Spleen (tissue), 7 donors: ENCODE data around the gene USP54.

Source experiments
- POLR2A ChIP-seq, 3 donors: fragments of 450-650 bp; IDR thresholded peaks; one replicate each; pipeline ENCODE4 v1.5.1; 2017; ENCODE audit warnings: antibody characterized with exemption in 3 of 3, mild to moderate bottlenecking in 1 of 3
- POLR2AphosphoS5 ChIP-seq, 3 donors: sonication (generic); formaldehyde crosslinking; IDR thresholded peaks; one replicate each; pipeline ENCODE4 v1.5.1; 2017; ENCODE audit warnings: antibody characterized with exemption in 3 of 3
- TF ChIP-seq, protein P1 (sequence below), 11 experiments: fragments of 200-600 bp in 7 of 11; fragments of 450-650 bp in 4 of 11; sonication (generic) in 4 of 11; IDR thresholded peaks in 8 of 11; conservative IDR thresholded peaks in 3 of 11; 1 replicate in 7 of 11; 2 replicates in 4 of 11; pipeline versions ENCODE4 v1.4.0 to v1.8.0; 2016 to 2021; ENCODE audit warnings: antibody characterized with exemption in 11 of 11, inconsistent platforms in 4 of 11, mild to moderate bottlenecking in 1 of 11
- donor health status: DM: no; HTN: no; CAD: no; lungs with moderate emphysema.
- donor health status: DM: no; HTN: no; CAD: no.
- donor health status: DM: no; HTN: no; CAD: no.

DNA sequence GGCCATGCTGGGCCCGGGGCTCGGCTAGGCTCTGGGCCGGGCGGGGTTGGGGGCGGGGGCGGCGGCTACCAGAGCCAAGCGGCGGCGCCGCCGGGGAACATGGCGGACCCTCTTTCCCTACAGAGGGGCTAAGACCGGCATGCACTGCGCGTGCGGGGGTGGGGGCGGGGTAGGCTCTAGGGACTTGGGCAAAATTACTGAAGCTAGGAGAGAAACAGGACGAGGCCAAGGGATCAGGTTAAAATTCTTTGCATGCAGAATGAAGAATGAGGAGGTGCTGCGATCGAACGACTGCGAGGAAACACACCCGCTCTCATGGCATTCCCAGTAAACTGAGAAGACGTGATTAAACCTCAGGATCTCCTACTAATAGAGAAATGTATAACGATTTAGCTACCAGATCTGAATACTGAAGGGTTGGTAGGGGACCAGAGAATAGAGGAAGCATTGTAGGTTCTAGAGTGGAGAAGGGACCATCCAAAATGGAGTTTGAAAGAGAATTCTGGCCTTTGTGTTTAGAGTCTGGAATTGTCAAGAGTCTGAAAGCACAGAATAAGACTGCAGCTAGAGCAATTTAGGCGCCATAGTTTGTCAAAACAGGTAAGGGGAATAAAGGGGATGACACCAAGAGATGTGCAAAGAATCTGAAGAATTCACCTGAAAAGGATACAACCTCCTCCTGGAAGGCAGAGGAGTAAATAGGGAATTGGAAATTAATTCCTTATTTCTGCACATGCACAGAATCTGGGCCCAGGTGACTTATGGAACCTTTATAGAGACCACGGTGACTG, 95.1 kb downstream of the USP54 start, which contains the start of gene PPP3CB:
- TF ChIP-seq POLR2A (IDR thresholded peaks at IDR 0.05) (no peak), POLR2AphosphoS5 (IDR thresholded peaks at IDR 0.05) (no peak)
- TF ChIP-seq, protein P1, sequence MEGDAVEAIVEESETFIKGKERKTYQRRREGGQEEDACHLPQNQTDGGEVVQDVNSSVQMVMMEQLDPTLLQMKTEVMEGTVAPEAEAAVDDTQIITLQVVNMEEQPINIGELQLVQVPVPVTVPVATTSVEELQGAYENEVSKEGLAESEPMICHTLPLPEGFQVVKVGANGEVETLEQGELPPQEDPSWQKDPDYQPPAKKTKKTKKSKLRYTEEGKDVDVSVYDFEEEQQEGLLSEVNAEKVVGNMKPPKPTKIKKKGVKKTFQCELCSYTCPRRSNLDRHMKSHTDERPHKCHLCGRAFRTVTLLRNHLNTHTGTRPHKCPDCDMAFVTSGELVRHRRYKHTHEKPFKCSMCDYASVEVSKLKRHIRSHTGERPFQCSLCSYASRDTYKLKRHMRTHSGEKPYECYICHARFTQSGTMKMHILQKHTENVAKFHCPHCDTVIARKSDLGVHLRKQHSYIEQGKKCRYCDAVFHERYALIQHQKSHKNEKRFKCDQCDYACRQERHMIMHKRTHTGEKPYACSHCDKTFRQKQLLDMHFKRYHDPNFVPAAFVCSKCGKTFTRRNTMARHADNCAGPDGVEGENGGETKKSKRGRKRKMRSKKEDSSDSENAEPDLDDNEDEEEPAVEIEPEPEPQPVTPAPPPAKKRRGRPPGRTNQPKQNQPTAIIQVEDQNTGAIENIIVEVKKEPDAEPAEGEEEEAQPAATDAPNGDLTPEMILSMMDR (IDR thresholded peaks at IDR 0.05 in 8 of 11, conservative IDR thresholded peaks at IDR 0.05 in 3 of 11), result no peak
